Measurements from ENCODE around the gene SYT1.

SYT1 gene

DNA sequence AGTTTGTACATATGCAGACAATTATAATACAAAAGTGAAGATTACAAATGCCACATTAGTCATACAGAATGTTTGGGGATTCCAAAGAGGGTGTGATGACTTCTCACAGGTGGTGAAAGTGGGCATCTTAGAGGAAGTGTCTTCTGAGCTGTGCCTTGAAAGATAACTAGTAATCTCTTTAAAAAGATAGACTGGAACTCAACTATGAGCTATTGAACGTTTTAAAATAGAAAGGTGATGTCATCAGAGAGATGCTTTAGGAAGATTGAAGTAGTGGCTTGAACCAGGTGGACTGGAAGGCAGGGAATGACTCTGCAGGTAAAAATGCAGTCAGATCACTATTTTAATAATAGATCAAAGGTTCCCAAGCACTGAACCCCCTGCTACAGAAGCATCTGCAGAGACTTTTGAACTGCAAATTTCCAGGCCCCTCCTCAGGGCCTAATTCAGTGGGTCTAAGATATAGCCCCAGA, 50.3 kb downstream of the SYT1 start:
- TF ChIP-seq FOXP2 (optimal IDR thresholded peaks at IDR 0.05; ENCODE audit: borderline replicate concordance, extremely low read depth, extremely low read length, insufficient read depth), result no peak
- no peak for TF ChIP-seq POLR2AphosphoS5 (IDR thresholded peaks at IDR 0.05; ENCODE audit: low read depth, low read length)
- TF ChIP-seq TAF1 (IDR thresholded peaks at IDR 0.05; ENCODE audit: borderline replicate concordance, insufficient read depth, low read length), result no peak
- TF ChIP-seq, protein P1, sequence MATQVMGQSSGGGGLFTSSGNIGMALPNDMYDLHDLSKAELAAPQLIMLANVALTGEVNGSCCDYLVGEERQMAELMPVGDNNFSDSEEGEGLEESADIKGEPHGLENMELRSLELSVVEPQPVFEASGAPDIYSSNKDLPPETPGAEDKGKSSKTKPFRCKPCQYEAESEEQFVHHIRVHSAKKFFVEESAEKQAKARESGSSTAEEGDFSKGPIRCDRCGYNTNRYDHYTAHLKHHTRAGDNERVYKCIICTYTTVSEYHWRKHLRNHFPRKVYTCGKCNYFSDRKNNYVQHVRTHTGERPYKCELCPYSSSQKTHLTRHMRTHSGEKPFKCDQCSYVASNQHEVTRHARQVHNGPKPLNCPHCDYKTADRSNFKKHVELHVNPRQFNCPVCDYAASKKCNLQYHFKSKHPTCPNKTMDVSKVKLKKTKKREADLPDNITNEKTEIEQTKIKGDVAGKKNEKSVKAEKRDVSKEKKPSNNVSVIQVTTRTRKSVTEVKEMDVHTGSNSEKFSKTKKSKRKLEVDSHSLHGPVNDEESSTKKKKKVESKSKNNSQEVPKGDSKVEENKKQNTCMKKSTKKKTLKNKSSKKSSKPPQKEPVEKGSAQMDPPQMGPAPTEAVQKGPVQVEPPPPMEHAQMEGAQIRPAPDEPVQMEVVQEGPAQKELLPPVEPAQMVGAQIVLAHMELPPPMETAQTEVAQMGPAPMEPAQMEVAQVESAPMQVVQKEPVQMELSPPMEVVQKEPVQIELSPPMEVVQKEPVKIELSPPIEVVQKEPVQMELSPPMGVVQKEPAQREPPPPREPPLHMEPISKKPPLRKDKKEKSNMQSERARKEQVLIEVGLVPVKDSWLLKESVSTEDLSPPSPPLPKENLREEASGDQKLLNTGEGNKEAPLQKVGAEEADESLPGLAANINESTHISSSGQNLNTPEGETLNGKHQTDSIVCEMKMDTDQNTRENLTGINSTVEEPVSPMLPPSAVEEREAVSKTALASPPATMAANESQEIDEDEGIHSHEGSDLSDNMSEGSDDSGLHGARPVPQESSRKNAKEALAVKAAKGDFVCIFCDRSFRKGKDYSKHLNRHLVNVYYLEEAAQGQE (IDR thresholded peaks at IDR 0.05; ENCODE audit: insufficient read depth in 1 of 2, low read depth in 2 of 2, low read length in 2 of 2), result no peak
- no peak for TF ChIP-seq SIN3A (IDR thresholded peaks at IDR 0.05; ENCODE audit: borderline replicate concordance, insufficient read depth, low read length)

GRCh38 chr12:78916845-78917480, 52.4 kb downstream of the SYT1 start:
- TF ChIP-seq SIN3A (IDR thresholded peaks at IDR 0.05; ENCODE audit: borderline replicate concordance, insufficient read depth, low read length) (no peak), FOXP2 (optimal IDR thresholded peaks at IDR 0.05; ENCODE audit: borderline replicate concordance, extremely low read depth, extremely low read length, insufficient read depth) (no peak), POLR2AphosphoS5 (IDR thresholded peaks at IDR 0.05; ENCODE audit: low read depth, low read length) (no peak), TAF1 (IDR thresholded peaks at IDR 0.05; ENCODE audit: borderline replicate concordance, insufficient read depth, low read length) (no peak)
- TF ChIP-seq, protein P1 (IDR thresholded peaks at IDR 0.05; ENCODE audit: insufficient read depth in 1 of 2, low read depth in 2 of 2, low read length in 2 of 2), result no peak

DNA sequence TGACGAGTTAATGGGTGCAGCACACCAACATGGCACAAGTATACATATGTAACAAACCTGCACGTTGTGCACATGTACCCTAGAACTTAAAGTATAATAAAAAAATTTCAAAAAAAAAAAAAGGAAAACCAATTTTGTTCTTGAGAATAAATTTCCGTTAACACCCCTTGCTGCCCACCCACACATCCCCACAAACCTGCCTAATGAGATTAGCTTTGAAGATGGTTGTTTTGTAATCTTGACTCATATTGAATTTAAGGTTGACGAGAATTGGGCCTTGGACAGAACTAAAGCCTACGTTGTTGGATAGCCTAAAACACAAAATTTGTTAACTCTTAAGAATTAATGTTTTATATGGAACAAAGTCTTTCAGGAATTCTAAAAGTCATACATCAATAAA, 52.9 kb downstream of the SYT1 start:
- TF ChIP-seq SIN3A (IDR thresholded peaks at IDR 0.05; ENCODE audit: borderline replicate concordance, insufficient read depth, low read length), result no peak
- TF ChIP-seq, protein P1 (IDR thresholded peaks at IDR 0.05; ENCODE audit: insufficient read depth in 1 of 2, low read depth in 2 of 2, low read length in 2 of 2), result no peak
- TF ChIP-seq POLR2AphosphoS5 (IDR thresholded peaks at IDR 0.05; ENCODE audit: low read depth, low read length), result no peak
- no peak for TF ChIP-seq FOXP2 (optimal IDR thresholded peaks at IDR 0.05; ENCODE audit: borderline replicate concordance, extremely low read depth, extremely low read length, insufficient read depth)
- no peak for TF ChIP-seq TAF1 (IDR thresholded peaks at IDR 0.05; ENCODE audit: borderline replicate concordance, insufficient read depth, low read length)

DNA sequence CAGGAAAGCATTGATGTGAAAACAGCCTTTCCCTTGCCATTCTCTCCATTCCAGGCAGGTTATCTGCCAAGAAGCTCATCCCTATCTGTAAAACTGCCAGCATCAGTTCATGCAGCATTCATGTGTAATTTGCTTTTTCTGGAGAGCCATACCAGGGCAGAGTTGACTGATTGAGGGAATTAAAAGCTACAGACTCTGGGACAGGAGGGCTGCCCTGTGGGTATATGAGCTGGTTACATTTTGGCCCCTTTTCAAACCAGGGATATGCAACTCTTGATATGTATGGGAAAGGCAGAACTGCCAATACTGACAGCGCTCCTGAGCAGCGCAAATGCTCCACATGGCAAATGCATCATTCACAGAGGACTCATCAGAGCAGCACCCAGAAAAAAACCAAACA, 53.7 kb downstream of the SYT1 start:
- TF ChIP-seq POLR2AphosphoS5 (IDR thresholded peaks at IDR 0.05; ENCODE audit: low read depth, low read length) (no peak), FOXP2 (optimal IDR thresholded peaks at IDR 0.05; ENCODE audit: borderline replicate concordance, extremely low read depth, extremely low read length, insufficient read depth) (no peak), TAF1 (IDR thresholded peaks at IDR 0.05; ENCODE audit: borderline replicate concordance, insufficient read depth, low read length) (no peak), SIN3A (IDR thresholded peaks at IDR 0.05; ENCODE audit: borderline replicate concordance, insufficient read depth, low read length) (no peak)
- TF ChIP-seq, protein P1 (IDR thresholded peaks at IDR 0.05; ENCODE audit: insufficient read depth in 1 of 2, low read depth in 2 of 2, low read length in 2 of 2), result no peak
